Measurements from ENCODE around the gene ZBED1.

DNA sequence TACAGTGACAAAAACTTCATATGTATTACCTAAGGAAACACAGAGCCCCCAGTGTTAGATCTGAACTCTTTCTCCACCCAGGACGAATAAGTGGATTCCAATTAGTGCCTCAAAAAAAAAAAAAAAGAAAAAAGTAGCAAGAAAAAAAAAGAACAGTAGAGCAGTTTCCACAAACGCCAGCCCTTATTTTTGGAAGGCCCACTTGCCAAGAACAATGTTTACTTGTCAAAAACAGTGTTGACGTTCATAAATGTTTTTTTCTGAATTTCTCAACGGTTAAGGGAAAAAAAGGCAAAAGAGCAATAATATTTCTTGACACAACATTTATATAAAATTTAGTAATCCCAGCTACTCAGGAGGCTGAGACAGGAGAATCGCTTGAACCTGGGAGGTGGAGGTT is 38.7 kb downstream of the ZBED1 start:
- no peak for TF ChIP-seq POLR2AphosphoS5 (IDR thresholded peaks at IDR 0.05; ENCODE audit: low read depth, low read length)
- TF ChIP-seq TAF1 (IDR thresholded peaks at IDR 0.05; ENCODE audit: borderline replicate concordance, insufficient read depth, low read length), result no peak
